Breast epithelium (tissue), 4 donors: ENCODE data around the gene GRSF1. TPM values are rescaled to one million over a fixed set of nuclear protein-coding genes. Genes with fewer than 3 reads are reported as not detected.

ENCODE experiments used
- DNase-seq, 2 donors: peaks; one replicate each; pipeline ENCODE4 v3.0.0-alpha.2; 2019; ENCODE audit warnings: low spot score in 2 of 2
- H3K27ac ChIP-seq, 2 donors: fragments of 200-600 bp; sonication (generic) in 1 of 2; one replicate each; pipeline ENCODE4 v1.5.1; 2016 to 2019; ENCODE audit warnings: mild to moderate bottlenecking in 1 of 2
- H3K27me3 ChIP-seq, 2 donors: fragments of 200-600 bp; sonication (generic) in 1 of 2; one replicate each; pipeline versions ENCODE4 v1.5.1 to v1.6.0; 2017 to 2019; ENCODE audit warnings: control low read depth in 1 of 2, mild to moderate bottlenecking in 1 of 2
- H3K36me3 ChIP-seq: fragments of 200-600 bp; one replicate; pipeline ENCODE4 v1.5.1; 2019
- H3K4me1 ChIP-seq, 2 donors: fragments of 200-600 bp; sonication (generic); one replicate each; pipeline ENCODE4 v1.5.1; 2016 to 2019; ENCODE audit warnings: control low read depth in 1 of 2
- H3K4me3 ChIP-seq, 3 donors: fragments of 200-600 bp; sonication (generic); 1 replicate in 2 of 3; 2 replicates in 1 of 3; pipeline ENCODE4 v1.5.1; 2016 to 2019; ENCODE audit warnings: mild to moderate bottlenecking in 3 of 3, moderate library complexity in 2 of 3
- H3K9me3 ChIP-seq, 2 donors: fragments of 200-600 bp; sonication (generic) in 1 of 2; one replicate each; pipeline ENCODE4 v1.5.1; 2016 to 2019; ENCODE audit warnings: control low read depth in 1 of 2
- CTCF ChIP-seq, 3 donors: fragments of 450-650 bp; IDR thresholded peaks; one replicate each; pipeline ENCODE4 v1.5.1; 2016 to 2017; ENCODE audit warnings: antibody characterized with exemption in 3 of 3, mild to moderate bottlenecking in 3 of 3, moderate library complexity in 3 of 3
- POLR2A ChIP-seq: fragments of 450-650 bp; IDR thresholded peaks from one replicate; pipeline ENCODE4 v1.6.1; 2016; ENCODE audit warnings: antibody characterized with exemption, mild to moderate bottlenecking, moderate library complexity
- POLR2AphosphoS5 ChIP-seq, 3 donors: sonication (generic); formaldehyde crosslinking; IDR thresholded peaks; one replicate each; pipeline ENCODE4 v1.6.1; 2017; ENCODE audit warnings: antibody characterized with exemption in 3 of 3
- intact Hi-C: fragments of 100-400 bp; cut with DNase I; formaldehyde crosslinking; loops from one replicate; pipeline ENCODE4 v1.15.1; 2023; ENCODE audit warnings: low total_unique reads
- total RNA-seq, 3 donors: library from RNA; depleted of rRNA; stranded (reverse); fragments of >200 nt; gene quantifications; one replicate each; pipeline ENCODE4 v1.1.0, GENCODE V29; 2016

The GRSF1 gene
- total RNA-seq, 3 donors from 2014 or later = 37.0 to 56.8 (median 55.0) TPM

GRCh38 chr4:70818173-70818855 lies 21.4 kb downstream of the GRSF1 start:
- TF ChIP-seq CTCF (IDR thresholded peaks at IDR 0.05) = no peak
- TF ChIP-seq POLR2AphosphoS5 (IDR thresholded peaks at IDR 0.05) = no peak
- TF ChIP-seq POLR2A = no peak
- intact Hi-C loops = no loop called here
- no peaks in the 10 kb centered on the region for H3K9me3 ChIP-seq
- no peak for DNase-seq
- H3K27me3 ChIP-seq = no peaks in the 10 kb centered on the region
- H3K27ac ChIP-seq = no peak overlapping the region
- H3K36me3 ChIP-seq = peaks cover 9% of the 10 kb centered on the region
- no peaks in the 10 kb centered on the region for H3K4me1 ChIP-seq
- no peak overlapping the region for H3K4me3 ChIP-seq

GRCh38 chr4:70816894-70817293 lies 22.8 kb downstream of the GRSF1 start:
- TF ChIP-seq POLR2AphosphoS5 (IDR thresholded peaks at IDR 0.05) (no peak), POLR2A (no peak), CTCF (IDR thresholded peaks at IDR 0.05) (no peak)
- Histone ChIP-seq H3K27ac (no peak overlapping the region), H3K4me3 (no peak overlapping the region), H3K4me1 (no peaks in the 10 kb centered on the region), H3K27me3 (no peaks in the 10 kb centered on the region), H3K9me3 (no peaks in the 10 kb centered on the region), H3K36me3 (peaks cover 9% of the 10 kb centered on the region)
- DNase-seq = no peak
- intact Hi-C loops = no loop called here

- Histone ChIP-seq H3K4me3 (no peak overlapping the region), H3K4me1 (no peaks in the 10 kb centered on the region), H3K36me3 (peaks cover 9% of the 10 kb centered on the region), H3K27me3 (no peaks in the 10 kb centered on the region), H3K27ac (no peak overlapping the region), H3K9me3 (no peaks in the 10 kb centered on the region)
- TF ChIP-seq CTCF (IDR thresholded peaks at IDR 0.05) (no peak), POLR2AphosphoS5 (IDR thresholded peaks at IDR 0.05) (no peak), POLR2A (no peak)
- intact Hi-C loops = loop anchor here (2.0 kb wide), 1 partner anchor 53 kb away; no protein-coding TSS in a partner anchor
- no peak for DNase-seq
Observed at GRCh38 chr4:70815370-70815769, 24.3 kb downstream of the GRSF1 start.

- intact Hi-C loops = no loop called here
- Histone ChIP-seq H3K36me3 (no peaks in the 10 kb centered on the region), H3K9me3 (no peaks in the 10 kb centered on the region), H3K27me3 (no peaks in the 10 kb centered on the region), H3K4me3 (no peak overlapping the region), H3K4me1 (no peaks in the 10 kb centered on the region), H3K27ac (no peak overlapping the region)
- no peak for TF ChIP-seq POLR2A
- no peak for TF ChIP-seq CTCF (IDR thresholded peaks at IDR 0.05)
- TF ChIP-seq POLR2AphosphoS5 (IDR thresholded peaks at IDR 0.05) = no peak
- DNase-seq = no peak
Observed at GRCh38 chr4:70808151-70808550, 31.5 kb downstream of the GRSF1 start.

GRCh38 chr4:70802928-70803580 lies 36.6 kb downstream of the GRSF1 start:
- H3K27me3 ChIP-seq = no peaks in the 10 kb centered on the region
- H3K4me3 ChIP-seq = no peak overlapping the region
- no peaks in the 10 kb centered on the region for H3K9me3 ChIP-seq
- no peak for DNase-seq
- no peak overlapping the region for H3K27ac ChIP-seq
- H3K4me1 ChIP-seq = no peaks in the 10 kb centered on the region
- H3K36me3 ChIP-seq = no peaks in the 10 kb centered on the region
- no peak for TF ChIP-seq POLR2A
- intact Hi-C loops = no loop called here
